A204.1 (cell line): ENCODE measurements around the gene CPS1.
A peak's percentile ranks its signal among the peaks of the same experiment; 100 is the strongest.

Experiments
- FAIRE-seq: peaks from 2 replicates; lab custom pipeline; 2012; peaks lifted over from hg19 to GRCh38; lab: Jason Lieb, UNC

CPS1 gene

DNA sequence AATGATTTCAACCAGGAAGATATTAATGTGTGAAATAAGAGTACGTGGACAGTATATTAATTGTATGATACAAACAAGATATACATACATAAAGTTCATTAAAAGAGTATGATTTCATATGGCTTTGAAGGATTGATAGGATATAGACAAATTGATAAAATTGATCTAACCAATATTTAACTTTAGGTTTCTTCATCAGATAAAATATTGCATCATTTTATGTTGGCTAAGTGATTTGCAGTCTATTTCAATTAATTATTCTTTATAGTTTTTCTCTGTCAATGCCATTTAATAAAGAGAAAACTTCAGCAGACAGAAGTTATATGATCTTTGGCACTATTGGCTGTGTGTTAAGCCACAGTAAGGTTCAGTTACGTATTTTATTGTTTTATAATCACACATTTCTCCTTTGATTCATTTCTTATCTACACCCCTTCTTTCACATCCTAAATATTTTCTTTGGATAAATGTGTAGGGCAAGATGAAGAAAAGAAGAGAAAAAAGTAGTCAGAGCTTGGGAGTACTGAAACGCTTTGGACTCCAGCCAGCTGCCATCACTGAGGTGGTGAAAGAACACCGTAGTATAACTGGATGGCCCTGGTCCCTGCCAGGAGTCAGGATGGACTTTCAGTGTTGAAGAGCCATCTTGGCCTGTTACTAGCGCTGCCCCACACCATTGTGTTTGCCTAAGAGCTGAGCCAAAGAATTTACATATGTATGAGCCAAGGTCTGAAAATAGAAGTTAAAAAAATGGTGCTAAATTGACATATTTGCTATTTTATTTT is 9.8 kb upstream of the CPS1 start:
- no peak for FAIRE-seq

DNA sequence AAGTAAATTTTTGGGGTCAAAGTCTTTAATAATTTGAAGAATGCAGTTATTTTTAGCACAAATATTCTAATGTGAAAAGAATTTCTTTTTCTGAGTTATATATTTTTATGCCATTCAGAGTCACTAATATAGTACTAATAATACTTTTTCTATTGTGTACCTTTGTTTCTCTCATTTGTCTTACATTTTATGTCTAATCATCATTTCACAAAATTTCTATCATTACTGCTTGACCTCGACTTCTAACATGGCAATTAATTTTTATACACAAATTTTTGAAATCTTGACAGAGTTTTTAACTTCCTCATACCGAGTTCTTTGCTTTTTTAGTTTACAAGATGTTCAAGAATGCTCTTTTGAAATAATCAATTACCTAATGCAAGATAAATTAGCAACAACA is 8.4 kb upstream of the CPS1 start:
- FAIRE-seq, result no peak

DNA sequence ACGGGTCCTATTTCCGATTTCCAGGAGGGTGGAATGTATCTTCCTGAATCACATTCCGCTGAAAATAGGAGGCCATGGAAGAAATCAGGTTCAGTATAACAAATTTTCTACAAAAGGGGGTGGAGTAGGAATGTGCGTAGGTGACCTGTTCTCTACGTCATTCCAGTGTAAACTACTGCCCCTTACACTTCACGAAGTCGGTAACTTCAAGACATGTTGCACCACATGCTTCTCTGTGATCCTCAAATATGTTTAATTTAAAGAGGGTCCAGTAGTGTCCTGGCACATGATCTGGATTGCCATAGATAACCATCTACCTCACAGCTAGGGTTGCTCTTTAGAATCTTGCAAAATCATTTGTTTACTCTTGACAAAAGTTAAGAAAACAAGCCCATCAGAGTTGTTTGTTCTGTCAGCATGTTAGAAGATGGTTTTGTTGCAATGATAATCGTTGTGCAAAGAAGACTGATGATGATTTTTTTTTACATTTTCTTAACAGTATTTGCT is 7.5 kb upstream of the CPS1 start:
- FAIRE-seq, result no peak

DNA sequence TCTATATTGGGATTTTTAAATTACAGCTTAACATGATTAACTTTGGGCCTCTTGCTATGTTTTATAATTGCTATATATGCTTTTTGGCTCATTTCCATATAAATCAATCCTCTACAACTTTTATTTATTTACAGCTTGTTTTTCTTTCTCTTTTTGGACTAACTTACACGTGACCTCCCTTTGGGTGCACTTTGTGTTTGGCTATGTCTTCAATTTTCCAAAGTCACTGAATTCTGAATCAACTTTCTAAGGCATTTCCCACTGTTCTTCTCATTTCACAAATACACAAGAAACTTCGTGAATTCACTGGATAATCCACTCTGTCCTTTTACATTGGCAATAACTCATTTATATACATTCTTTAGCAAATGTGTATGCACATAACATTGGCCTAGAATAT is 5.4 kb upstream of the CPS1 start:
- no peak for FAIRE-seq

DNA sequence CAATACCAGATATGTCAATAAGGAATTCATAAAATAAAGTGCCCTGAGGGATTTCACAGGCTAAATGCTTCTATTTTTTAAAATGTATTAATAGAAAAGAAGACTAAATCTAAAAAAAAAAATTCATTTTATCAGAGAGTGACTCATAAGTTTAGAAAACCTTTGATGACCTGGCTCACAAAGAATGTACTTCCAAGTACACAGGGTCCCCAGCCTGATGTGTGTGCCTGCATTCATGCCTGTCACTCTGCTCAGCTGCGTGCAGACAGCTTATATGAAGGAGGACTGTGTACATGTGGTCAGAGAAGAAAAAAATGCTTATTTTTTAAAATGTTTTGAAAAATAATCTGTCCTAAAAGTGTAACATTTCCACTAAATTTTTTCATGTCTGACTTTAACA is 3.0 kb upstream of the CPS1 start:
- FAIRE-seq, result no peak

DNA sequence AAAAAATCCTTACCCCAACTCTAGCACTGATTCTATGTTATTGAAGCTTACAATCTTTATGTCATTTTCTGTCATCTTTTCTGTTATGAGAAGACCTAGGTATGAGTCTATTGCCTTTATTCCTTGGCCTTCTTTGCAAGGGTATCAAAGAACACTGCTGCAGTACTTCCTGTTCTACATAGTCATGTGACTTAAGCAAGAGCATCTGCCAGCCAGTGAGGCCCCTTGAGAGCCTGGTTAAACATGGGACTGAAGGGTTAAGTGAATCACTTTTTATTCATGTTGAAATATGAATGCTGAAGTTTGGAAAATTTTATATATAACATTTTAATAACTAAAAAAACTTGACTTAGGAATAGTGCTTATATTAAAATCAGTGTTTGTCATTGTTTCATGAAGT is 844 bp upstream of the CPS1 start:
- FAIRE-seq, result no peak

DNA sequence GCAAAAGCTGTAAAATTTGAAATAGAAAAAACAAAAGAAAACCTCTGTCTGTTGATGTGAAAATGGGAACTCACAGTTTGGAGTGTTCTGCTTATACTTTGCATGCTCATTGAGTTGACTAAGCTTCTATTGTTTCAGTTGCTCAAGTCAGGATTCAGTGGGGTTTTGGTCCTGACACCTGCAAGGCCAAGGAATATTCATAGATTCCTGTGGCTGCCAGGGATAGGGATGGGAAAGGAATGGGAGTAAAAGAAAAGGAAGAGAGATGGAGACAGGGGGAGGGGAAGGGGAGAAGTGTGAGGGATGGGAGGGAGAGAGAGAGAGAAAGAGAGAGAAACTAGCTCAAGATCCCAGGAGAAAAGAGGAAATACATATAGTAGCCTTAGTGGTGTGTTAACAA is 1.3 kb downstream of the CPS1 start:
- no peak for FAIRE-seq

DNA sequence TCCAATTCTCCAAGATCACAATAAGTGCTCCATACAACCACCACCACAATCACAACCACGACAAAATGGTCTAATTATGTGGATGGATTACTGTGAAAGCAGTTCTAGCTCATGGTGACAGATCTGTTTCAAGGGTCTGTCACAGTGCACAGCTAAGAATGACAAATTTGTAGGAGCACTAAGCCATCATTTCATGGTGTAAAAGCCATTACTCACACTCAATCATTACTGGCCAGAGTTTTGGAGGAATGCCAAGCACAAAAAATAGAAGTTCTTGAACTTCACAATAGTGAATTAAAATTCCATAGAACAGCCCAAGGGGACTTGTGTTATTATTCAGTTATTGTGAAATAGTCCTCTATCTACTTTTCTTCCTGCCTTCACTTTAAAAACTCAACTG is 2.3 kb downstream of the CPS1 start:
- FAIRE-seq, result no peak

DNA sequence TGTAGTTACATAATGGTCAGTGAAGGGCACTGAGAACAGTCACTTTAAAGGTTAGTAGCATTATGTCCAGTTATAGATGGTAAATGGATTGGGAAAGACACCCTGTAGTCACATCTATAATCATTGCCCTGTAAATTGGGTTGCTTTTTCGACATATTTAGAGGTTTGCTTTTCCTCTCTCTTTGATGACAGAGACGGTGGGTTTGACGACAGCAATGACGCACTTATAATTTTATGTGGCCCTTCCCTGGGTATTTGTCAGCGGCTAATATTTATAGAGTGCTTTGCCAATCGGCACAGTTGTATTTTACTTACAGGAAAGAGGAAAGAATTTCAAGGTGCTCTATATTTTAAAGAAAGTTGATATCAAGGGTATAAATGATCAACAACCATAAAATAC is 2.8 kb downstream of the CPS1 start:
- FAIRE-seq, result no peak

DNA sequence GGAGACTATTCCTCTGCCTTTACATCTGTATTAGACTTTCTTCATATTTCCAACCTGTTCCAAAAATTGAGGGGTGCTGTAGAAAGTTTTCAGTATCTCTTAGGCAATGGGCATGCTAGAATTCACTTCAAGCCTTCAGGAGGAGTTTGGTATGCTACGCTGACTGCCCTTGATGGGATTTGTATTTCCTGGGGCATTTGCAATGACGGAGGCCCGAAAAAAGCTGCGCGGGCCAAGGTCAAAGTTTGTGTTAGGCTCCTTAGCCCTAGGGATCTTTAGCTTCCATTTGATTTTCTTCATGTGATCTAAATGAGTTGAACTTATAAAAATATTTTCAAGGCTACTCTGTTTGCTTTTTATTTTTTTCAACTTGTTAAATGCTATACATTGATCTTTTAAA is 5.1 kb downstream of the CPS1 start:
- no peak for FAIRE-seq

DNA sequence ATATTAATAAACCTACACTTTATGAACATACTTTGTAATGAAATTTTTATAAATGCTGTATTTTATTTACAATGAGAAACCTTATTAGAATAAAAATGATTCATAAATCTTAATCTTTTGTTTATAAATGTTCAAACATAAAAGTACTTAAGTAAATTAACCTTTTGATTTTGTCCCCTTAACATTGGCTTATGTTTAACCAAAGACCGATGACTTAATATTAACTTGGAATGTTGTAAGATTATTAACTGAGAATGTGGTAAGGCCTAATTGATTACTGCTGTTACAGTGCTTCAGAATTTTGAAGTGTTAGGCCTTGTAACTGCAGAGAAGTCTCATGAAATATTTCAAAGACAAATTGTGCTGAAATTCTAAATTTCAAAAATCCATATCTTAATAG is 5.7 kb downstream of the CPS1 start:
- FAIRE-seq, result peak; percentile 29

DNA sequence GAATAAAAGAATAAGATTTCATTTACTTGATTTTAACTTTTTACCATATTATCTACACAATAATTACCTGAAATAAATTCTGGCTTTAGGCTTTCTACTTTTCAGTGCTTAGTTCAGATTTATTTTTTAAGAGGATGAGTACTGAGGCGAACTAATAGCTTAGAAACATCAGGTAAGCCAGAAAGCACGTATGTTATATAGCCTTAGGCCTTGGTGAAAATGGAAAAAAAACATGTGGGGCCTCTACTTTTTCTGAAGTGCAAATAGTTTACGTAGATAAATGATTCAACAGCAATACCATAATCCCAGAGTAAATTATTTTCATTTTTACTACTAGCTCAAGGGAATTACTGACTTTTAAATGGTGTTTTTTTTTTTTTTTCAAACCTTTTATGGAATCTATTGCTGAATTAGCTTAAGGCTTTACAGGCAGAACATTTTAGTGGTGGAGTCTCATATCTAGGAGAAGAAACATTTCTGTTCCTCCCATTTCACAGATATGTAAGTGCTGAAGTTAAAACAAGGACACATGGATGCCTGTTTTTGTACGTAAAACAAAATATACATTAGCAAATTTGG is 6.2 kb downstream of the CPS1 start:
- FAIRE-seq, result no peak

DNA sequence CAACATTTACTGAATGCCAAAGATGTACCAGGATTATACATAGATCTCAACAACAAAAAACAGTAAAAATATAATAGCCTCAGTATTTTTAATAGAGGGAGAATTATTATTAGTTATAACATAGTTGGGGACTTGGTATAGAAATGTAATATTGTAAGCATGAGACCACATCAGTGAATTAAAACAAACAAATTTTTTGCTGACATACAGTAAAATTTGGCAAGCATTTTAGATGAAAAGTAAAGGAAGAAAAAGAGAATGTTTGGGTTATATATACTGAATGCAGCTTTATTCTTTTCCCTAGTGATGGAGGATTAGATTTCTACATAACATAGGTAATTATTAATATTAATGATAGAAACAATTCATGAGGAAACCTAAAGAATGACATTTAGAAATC is 10.9 kb downstream of the CPS1 start:
- peak; percentile 19 for FAIRE-seq

DNA sequence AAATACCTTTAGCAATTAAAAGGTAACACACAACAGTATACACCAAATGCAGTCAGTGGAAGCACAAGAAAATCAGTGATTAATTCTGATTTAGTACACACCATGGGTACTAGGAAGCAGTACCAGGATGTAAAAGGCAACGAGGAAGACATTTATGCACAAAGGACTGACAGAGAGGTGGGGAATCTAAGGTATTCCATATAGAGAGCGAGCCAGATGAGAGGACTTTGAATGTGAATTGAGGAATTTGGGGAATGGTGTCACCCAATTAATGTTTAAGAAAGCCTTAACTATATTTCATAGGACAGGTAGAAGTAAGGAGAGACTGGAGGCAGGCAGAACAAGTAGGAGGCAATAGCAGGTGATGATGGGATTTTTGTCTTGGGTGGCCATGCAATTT is 11.7 kb downstream of the CPS1 start:
- no peak for FAIRE-seq

DNA sequence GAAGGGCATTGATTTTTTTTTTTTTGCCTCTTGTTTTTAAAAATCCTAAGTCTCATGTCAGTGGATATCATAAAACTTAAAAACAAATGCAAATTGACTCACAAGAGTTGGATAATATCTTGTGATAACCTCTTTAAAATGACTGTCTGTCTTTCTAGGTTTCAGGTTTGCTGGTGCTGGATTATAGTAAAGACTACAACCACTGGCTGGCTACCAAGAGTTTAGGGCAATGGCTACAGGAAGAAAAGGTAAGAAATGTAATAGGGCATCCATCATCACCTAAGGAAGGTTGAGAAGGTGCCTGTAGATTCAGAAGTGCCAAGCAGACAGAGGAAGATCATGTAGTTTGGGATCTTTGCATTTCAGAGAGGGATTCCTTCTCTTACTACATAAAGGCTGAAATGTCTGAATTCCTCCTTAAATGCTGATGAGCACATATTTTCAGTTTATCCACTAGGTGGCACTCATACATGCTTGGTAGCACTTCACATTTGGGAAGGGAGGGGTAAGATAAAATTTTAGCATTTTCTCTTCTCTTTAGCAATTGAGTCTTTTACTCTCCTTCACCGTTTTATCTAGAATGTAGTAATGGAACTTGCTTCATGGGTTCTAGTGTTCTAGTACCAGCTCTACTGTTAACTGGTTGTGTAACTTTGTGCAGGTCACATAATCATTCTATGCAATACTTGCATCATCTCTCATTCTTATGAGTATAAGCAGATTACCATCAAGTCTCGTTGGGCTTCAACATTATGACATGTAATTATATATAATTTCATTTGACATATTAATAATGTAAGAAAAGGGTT is 21.1 kb downstream of the CPS1 start:
- peak; percentile 73 for FAIRE-seq

DNA sequence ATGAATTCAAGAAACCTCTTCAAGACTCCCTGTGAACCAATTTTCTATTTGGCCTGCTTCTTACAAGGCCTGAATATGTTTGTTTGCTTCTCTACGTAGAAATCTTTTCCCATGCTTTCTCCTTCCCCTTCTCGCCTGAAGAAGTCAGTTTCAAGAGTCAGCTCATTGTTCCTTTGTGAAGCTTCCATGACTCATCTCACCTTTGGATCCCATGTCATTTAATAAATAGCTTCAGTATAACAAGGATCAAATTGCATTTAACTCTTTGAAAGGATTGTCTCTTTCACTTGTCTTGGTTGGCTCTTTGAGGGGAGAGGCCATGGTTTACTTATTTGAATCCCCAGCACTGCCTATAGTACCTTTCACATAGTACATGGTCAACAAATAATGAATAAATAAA is 28.4 kb downstream of the CPS1 start:
- FAIRE-seq, result no peak

DNA sequence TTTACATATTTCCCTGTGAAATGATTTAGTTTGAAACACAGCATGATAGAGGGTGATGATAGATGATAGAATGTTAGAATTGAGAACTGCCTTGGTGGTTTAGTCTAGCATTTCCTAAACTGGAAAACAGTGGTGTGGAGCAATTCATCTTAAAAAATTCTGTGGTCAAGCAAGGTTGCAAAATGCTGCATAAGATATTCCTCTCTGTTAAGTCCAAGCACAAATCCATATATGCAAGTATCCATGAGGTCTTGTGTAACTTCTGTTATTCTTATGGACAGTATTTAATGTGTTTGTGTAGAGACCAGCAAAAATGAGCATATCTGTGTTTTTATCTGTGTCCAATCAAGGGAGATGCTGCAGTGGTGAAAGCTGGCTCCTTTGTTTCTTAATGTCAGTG is 30.0 kb downstream of the CPS1 start:
- no peak for FAIRE-seq

DNA sequence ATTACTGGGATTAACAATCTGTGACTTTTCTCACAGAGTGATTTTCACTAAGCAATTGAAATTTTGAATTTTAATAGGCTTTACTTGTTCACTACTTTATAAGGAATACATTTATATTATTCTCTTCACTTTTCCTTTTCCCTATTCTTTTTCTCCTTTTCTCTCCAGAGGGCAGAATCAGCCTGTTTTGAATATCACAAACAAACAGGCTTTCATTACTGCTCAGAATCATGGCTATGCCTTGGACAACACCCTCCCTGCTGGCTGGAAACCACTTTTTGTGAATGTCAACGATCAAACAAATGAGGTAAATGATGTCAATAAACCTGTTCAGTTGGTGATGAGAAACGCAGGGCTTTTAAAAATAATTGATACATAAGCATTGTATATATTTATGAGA is 35.3 kb downstream of the CPS1 start:
- no peak for FAIRE-seq

DNA sequence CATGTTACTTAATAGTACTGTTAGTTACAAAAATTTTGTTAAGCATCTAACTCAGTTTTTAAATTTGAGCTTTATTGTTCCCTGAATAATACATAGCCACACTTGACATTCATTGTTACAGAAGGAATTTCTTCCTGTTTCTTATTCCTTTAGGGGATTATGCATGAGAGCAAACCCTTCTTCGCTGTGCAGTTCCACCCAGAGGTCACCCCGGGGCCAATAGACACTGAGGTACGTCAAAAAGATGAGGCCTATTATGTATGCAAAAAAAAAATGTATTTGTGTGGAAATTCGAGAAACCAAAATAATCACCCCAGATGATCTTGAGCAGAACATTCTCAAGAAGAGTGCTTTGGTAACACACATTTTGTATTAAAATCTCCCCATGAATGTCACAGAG is 36.3 kb downstream of the CPS1 start:
- no peak for FAIRE-seq

DNA sequence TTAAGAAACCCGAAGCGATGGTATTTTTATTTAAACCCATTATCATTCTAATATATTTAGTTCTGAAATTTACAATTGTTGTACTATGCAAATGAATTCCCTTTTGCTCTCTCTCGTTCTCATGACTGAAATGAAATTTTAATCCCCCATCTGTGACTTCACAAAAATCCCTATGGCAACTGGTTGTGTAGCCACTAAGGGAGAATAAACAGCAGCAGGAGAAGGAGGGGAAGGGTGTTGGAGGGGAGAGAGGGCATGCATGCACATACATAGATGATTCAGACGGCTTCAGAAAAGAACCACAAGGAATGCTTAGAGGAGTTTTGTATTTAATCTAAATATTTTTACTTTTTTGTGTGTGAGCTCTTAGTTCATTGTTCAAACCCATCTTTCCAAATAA is 36.8 kb downstream of the CPS1 start:
- no peak for FAIRE-seq

DNA sequence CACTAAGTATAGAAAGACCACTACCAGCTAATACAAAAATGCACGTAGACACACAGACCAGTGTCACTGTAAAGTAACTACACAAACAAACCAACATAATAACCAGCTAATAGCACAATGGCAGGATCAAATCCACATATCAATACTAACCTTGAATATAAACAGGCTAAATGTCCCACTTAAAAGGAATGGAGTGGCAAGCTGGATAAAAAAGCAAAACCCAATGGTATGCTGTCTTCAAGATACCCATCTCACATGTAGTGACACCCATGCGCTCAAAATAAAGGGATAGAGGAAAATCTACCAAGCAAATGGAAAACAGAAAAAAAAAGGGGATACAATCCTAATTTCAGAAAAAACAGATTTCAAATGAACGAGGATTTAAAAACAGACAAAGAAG is 41.8 kb downstream of the CPS1 start:
- FAIRE-seq, result no peak

DNA sequence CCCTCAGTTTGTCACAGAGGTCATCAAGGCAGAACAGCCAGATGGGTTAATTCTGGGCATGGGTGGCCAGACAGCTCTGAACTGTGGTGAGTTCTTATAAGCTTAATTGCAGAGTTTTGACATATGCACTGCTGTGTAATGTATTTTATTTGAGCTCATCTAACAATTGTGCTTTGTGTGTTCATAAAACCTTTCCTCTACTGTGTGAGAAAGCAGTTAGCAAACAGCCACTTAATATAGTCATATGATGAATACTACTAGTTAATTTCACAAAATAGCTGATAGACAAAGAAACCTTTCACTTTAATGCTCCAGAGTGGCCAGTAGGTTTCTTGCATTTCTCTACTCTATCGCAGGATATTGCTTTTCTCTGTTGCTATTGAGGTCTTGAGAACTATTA is 43.1 kb downstream of the CPS1 start:
- FAIRE-seq, result no peak

DNA sequence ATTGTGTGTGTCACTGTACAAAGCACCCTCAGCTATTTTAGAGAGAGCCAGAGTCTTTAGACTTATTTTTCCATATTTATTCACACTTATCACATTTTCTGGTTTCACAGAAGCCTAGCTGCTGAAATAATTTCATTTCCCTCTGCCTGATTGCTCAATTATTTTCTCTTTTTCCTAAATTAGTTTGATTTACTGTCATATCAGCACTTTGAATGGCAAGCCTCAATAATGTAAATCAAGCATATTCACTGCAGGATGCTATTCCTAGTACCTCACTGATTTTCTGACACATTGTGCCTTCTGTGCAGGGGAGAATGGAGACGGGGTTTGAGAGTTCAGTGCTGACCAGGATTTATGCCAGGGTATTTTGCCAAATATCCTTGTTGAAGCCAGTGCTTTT is 48.3 kb downstream of the CPS1 start:
- no peak for FAIRE-seq
